Mesendoderm (in vitro differentiated cells): ENCODE measurements around the gene PIK3R6.
"Not testable (repeated sequence)": the region's sequence is repeated elsewhere in the genome, so short reads cannot be mapped to it uniquely, and the experiment has no call there.

Source experiments
- DNase-seq: peaks from one replicate; pipeline ENCODE4 v3.0.0; 2013
- H2AK5ac ChIP-seq: 2 replicates; pipeline ENCODE4 v1.6.1; 2013; ENCODE audit warnings: low read length, inconsistent platforms
- H2BK120ac ChIP-seq: 2 replicates; pipeline ENCODE4 v1.6.1; 2013; ENCODE audit warnings: low read depth, mild to moderate bottlenecking, low read length, moderate library complexity, mixed read lengths
- H2BK15ac ChIP-seq: replicated peaks from 2 replicates; pipeline ENCODE4 v1.6.1; 2013; ENCODE audit warnings: low read depth, mild to moderate bottlenecking, moderate library complexity
- H2BK5ac ChIP-seq: 2 replicates; pipeline ENCODE4 v1.6.1; 2013; ENCODE audit warnings: low read length, inconsistent platforms
- H3K18ac ChIP-seq: 2 replicates; pipeline ENCODE4 v1.6.1; 2013; ENCODE audit warnings: mild to moderate bottlenecking, low read length, mixed read lengths
- H3K23ac ChIP-seq: one replicate; pipeline ENCODE4 v1.6.1; 2013; ENCODE audit warnings: low read length
- H3K27ac ChIP-seq: 2 replicates; pipeline ENCODE4 v1.5.1; 2013; ENCODE audit warnings: low read depth, mild to moderate bottlenecking, inconsistent platforms, low read length, moderate library complexity
- H3K27me3 ChIP-seq: 2 replicates; pipeline ENCODE4 v1.6.1; 2013; ENCODE audit warnings: low read length, control low read depth, mild to moderate bottlenecking, inconsistent platforms; ENCODE audit not compliant: insufficient read depth, poor library complexity
- H3K36me3 ChIP-seq: 2 replicates; pipeline ENCODE4 v1.6.1; 2013; ENCODE audit warnings: low read length, inconsistent platforms; ENCODE audit not compliant: control insufficient read depth, insufficient read depth
- H3K4ac ChIP-seq: one replicate; pipeline ENCODE4 v1.6.1; 2013; ENCODE audit warnings: low read depth, mild to moderate bottlenecking, low read length, moderate library complexity
- H3K4me1 ChIP-seq: 2 replicates; pipeline ENCODE4 v1.6.1; 2013; ENCODE audit warnings: low read depth, low read length, inconsistent platforms; ENCODE audit not compliant: control insufficient read depth
- H3K4me2 ChIP-seq: 2 replicates; pipeline ENCODE4 v1.6.1; 2013; ENCODE audit warnings: low read length
- H3K4me3 ChIP-seq: 2 replicates; pipeline ENCODE4 v1.5.1; 2013; ENCODE audit warnings: mild to moderate bottlenecking, low read length
- H3K56ac ChIP-seq: one replicate; pipeline ENCODE4 v1.6.1; 2013; ENCODE audit warnings: low read length
- H3K79me1 ChIP-seq: 2 replicates; pipeline ENCODE4 v1.6.1; 2013; ENCODE audit warnings: low read length, inconsistent platforms
- H3K79me2 ChIP-seq: 2 replicates; pipeline ENCODE4 v1.6.1; 2013; ENCODE audit warnings: mild to moderate bottlenecking, low read length; ENCODE audit not compliant: control insufficient read depth, insufficient read depth
- H3K9ac ChIP-seq: 2 replicates; pipeline ENCODE4 v1.6.1; 2013; ENCODE audit warnings: low read length, inconsistent platforms
- H4K5ac ChIP-seq: one replicate; pipeline ENCODE4 v1.6.1; 2013; ENCODE audit warnings: low read length
- H4K8ac ChIP-seq: one replicate; pipeline ENCODE4 v1.6.1; 2013; ENCODE audit warnings: low read depth, mild to moderate bottlenecking, control low read depth, low read length, moderate library complexity
- WGBS: extraction: QIAGEN DNeasy Blood & Tissue Kit; methylation state at CpG from one replicate; pipeline ENCODE4 v1.1.7; 2013; ENCODE audit warnings: low lambda C conversion rate, missing lambda C conversion rate; ENCODE audit not compliant: insufficient coverage; ENCODE audit errors: extremely low coverage; 5-methylcytosine and 5-hydroxymethylcytosine counted together

The PIK3R6 gene

GRCh38 chr17:8857919-8858318 lies 9.6 kb downstream of the PIK3R6 start:
- Histone ChIP-seq H2BK120ac (no peak overlapping the region), H2BK15ac (no peak overlapping the region), H3K56ac (peak overlapping the region; percentile 11), H3K79me1 (no peaks in the 10 kb centered on the region), H3K27me3 (no peaks in the 10 kb centered on the region), H2BK5ac (no peak overlapping the region), H3K18ac (peak overlapping the region; percentile 70), H4K5ac (no peak overlapping the region), H2AK5ac (no peak overlapping the region), H3K27ac (no peak overlapping the region), H3K4ac (no peak overlapping the region), H4K8ac (no peak overlapping the region), H3K79me2 (no peaks in the 10 kb centered on the region), H3K23ac (no peak overlapping the region), H3K4me3 (no peak overlapping the region), H3K4me2 (no peak overlapping the region), H3K9ac (no peak overlapping the region), H3K4me1 (peaks cover 10% of the 10 kb centered on the region), H3K36me3 (no peaks in the 10 kb centered on the region)
- DNase-seq = peak; percentile 74
- WGBS = no CpG with 5 or more reads among the region's 5 CpGs

- Histone ChIP-seq H2BK120ac (peak overlapping the region; percentile 49), H3K23ac (no peak overlapping the region), H3K9ac (no peak overlapping the region), H4K8ac (no peak overlapping the region), H2BK5ac (no peak overlapping the region), H4K5ac (no peak overlapping the region), H3K4me1 (peaks cover 10% of the 10 kb centered on the region), H3K27ac (peak overlapping the region; percentile 45), H3K4me3 (no peak overlapping the region), H3K27me3 (no peaks in the 10 kb centered on the region), H2AK5ac (no peak overlapping the region), H2BK15ac (no peak overlapping the region), H3K4ac (peak overlapping the region; percentile 83), H3K4me2 (no peak overlapping the region), H3K79me2 (no peaks in the 10 kb centered on the region), H3K36me3 (no peaks in the 10 kb centered on the region), H3K79me1 (no peaks in the 10 kb centered on the region), H3K18ac (peak overlapping the region; percentile 70), H3K56ac (peak overlapping the region; percentile 57)
- WGBS = no CpG with 5 or more reads among the region's 14 CpGs
- DNase-seq = no peak
These were observed 10.5 kb downstream of the PIK3R6 start for GRCh38 chr17:8856869-8857575.

- not testable (repeated sequence) for H3K79me2 ChIP-seq, H3K56ac ChIP-seq, H3K4ac ChIP-seq, H2BK120ac ChIP-seq, H3K18ac ChIP-seq, H3K4me3 ChIP-seq, H3K4me2 ChIP-seq, H2BK5ac ChIP-seq, H3K79me1 ChIP-seq, H4K8ac ChIP-seq, DNase-seq, H4K5ac ChIP-seq, H2AK5ac ChIP-seq, H3K36me3 ChIP-seq, H2BK15ac ChIP-seq, H3K9ac ChIP-seq, H3K4me1 ChIP-seq, H3K23ac ChIP-seq, H3K27me3 ChIP-seq, H3K27ac ChIP-seq
- WGBS = no CpG with 5 or more reads among the region's 6 CpGs
These were observed 11.3 kb downstream of the PIK3R6 start for GRCh38 chr17:8856205-8856603.

- no peak overlapping the region for H3K56ac ChIP-seq
- H3K18ac ChIP-seq = no peak overlapping the region
- no peak overlapping the region for H3K4me2 ChIP-seq
- no peaks in the 10 kb centered on the region for H3K79me1 ChIP-seq
- no peak overlapping the region for H3K27ac ChIP-seq
- H2BK120ac ChIP-seq = no peak overlapping the region
- no peak overlapping the region for H4K5ac ChIP-seq
- H3K4me1 ChIP-seq = peaks cover 10% of the 10 kb centered on the region
- no peak for DNase-seq
- H3K79me2 ChIP-seq = no peaks in the 10 kb centered on the region
- H3K36me3 ChIP-seq = no peaks in the 10 kb centered on the region
- H4K8ac ChIP-seq = no peak overlapping the region
- no peak overlapping the region for H3K23ac ChIP-seq
- H3K4me3 ChIP-seq = no peak overlapping the region
- H2AK5ac ChIP-seq = no peak overlapping the region
- H2BK15ac ChIP-seq = no peak overlapping the region
- H2BK5ac ChIP-seq = no peak overlapping the region
- WGBS = no CpG with 5 or more reads among the region's 17 CpGs
- H3K9ac ChIP-seq = no peak overlapping the region
- no peaks in the 10 kb centered on the region for H3K27me3 ChIP-seq
- no peak overlapping the region for H3K4ac ChIP-seq
These were observed 11.8 kb downstream of the PIK3R6 start for GRCh38 chr17:8855477-8856204.

GRCh38 chr17:8851600-8851999 lies 15.9 kb downstream of the PIK3R6 start:
- Histone ChIP-seq H3K18ac (no peak overlapping the region), H2BK120ac (no peak overlapping the region), H2BK15ac (no peak overlapping the region), H4K8ac (no peak overlapping the region), H2AK5ac (no peak overlapping the region), H3K4ac (no peak overlapping the region), H3K9ac (no peak overlapping the region), H4K5ac (no peak overlapping the region), H3K36me3 (no peaks in the 10 kb centered on the region), H3K23ac (no peak overlapping the region), H2BK5ac (no peak overlapping the region), H3K56ac (no peak overlapping the region), H3K79me2 (no peaks in the 10 kb centered on the region), H3K27ac (no peak overlapping the region), H3K79me1 (no peaks in the 10 kb centered on the region), H3K4me3 (no peak overlapping the region), H3K4me1 (peaks cover 4% of the 10 kb centered on the region), H3K27me3 (no peaks in the 10 kb centered on the region), H3K4me2 (no peak overlapping the region)
- no peak for DNase-seq
- WGBS = no CpG with 5 or more reads among the region's 5 CpGs
